Osteocyte (in vitro differentiated cells): ENCODE measurements around the gene STMND1. TPM values are rescaled to one million over a fixed set of nuclear protein-coding genes. Genes with fewer than 3 reads are reported as not detected.

Source experiments
- DNase-seq: peaks from one replicate; pipeline ENCODE4 v3.0.0; 2021; ENCODE audit warnings: mixed read lengths; ENCODE audit not compliant: unreplicated experiment; ENCODE audit errors: extremely low spot score
- H3K27ac Mint-ChIP-seq: one replicate; pipeline ENCODE4 v1.8.0; 2021; ENCODE audit warnings: mild to moderate bottlenecking, mixed read lengths; ENCODE audit not compliant: unreplicated experiment
- H3K27me3 Mint-ChIP-seq: one replicate; pipeline ENCODE4 v1.8.0; 2021; ENCODE audit warnings: mixed read lengths; ENCODE audit not compliant: unreplicated experiment
- H3K36me3 Mint-ChIP-seq: one replicate; pipeline ENCODE4 v1.8.0; 2021; ENCODE audit warnings: mixed read lengths; ENCODE audit not compliant: unreplicated experiment
- H3K4me1 Mint-ChIP-seq: one replicate; pipeline ENCODE4 v1.8.0; 2021; ENCODE audit warnings: mixed read lengths; ENCODE audit not compliant: unreplicated experiment
- H3K4me3 Mint-ChIP-seq: one replicate; pipeline ENCODE4 v1.8.0; 2021; ENCODE audit warnings: mild to moderate bottlenecking, moderate library complexity, mixed read lengths; ENCODE audit not compliant: unreplicated experiment
- H3K9me3 Mint-ChIP-seq: one replicate; pipeline ENCODE4 v1.8.0; 2021; ENCODE audit warnings: mixed read lengths; ENCODE audit not compliant: unreplicated experiment
- CTCF ChIP-seq: fragments of 200-600 bp; sonication (generic); IDR thresholded peaks from 2 replicates; pipeline ENCODE4 v1.5.0; 2021; ENCODE audit warnings: antibody characterized with exemption, mild to moderate bottlenecking, moderate library complexity
- total RNA-seq: library from RNA; stranded (reverse); gene quantifications from 2 replicates; pipeline ENCODE4 v1.2.1, GENCODE V29; 2021

STMND1 gene
- total RNA-seq, 1 donor from 2014 or later, result not detected

- H3K4me1 Mint-ChIP-seq, result peaks cover 19% of the 10 kb centered on the region
- no peaks in the 10 kb centered on the region for H3K36me3 Mint-ChIP-seq
- H3K27ac Mint-ChIP-seq, result no peak overlapping the region
- no peaks in the 10 kb centered on the region for H3K9me3 Mint-ChIP-seq
- H3K4me3 Mint-ChIP-seq, result no peak overlapping the region
- DNase-seq, result no peak
- H3K27me3 Mint-ChIP-seq, result peaks cover 25% of the 10 kb centered on the region
- TF ChIP-seq CTCF, result no peak
Observed at GRCh38 chr6:17098538-17098937, 3.3 kb upstream of the STMND1 start.

- no peak overlapping the region for H3K27ac Mint-ChIP-seq
- H3K27me3 Mint-ChIP-seq, result peaks cover 25% of the 10 kb centered on the region
- H3K4me1 Mint-ChIP-seq, result peaks cover 19% of the 10 kb centered on the region
- no peak overlapping the region for H3K4me3 Mint-ChIP-seq
- H3K9me3 Mint-ChIP-seq, result no peaks in the 10 kb centered on the region
- no peaks in the 10 kb centered on the region for H3K36me3 Mint-ChIP-seq
- no peak for TF ChIP-seq CTCF
- no peak for DNase-seq
Observed at GRCh38 chr6:17099401-17100059, 2.3 kb upstream of the STMND1 start.

DNA sequence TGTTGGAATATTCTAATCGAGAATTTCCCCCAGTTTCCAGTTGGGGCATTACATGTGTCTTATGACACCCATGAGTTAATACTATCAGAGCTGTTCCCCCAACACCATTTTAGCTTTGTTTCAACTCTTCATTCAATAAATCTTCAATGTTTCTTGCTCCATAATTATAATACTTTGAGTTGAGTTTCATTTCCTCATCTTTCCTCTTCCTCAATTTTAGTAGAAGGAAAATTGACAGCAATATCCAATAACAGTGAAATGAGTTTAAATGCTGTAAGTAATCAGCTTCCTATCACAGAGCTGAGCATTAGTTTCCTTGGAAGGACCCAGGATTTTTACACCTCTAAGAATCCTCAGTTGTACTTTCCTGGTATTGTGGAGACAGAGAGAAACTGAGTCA is 1.0 kb upstream of the STMND1 start:
- no peak for TF ChIP-seq CTCF
- Mint-ChIP-seq H3K27ac (no peak overlapping the region), H3K27me3 (peaks cover 25% of the 10 kb centered on the region), H3K36me3 (no peaks in the 10 kb centered on the region), H3K4me1 (peaks cover 17% of the 10 kb centered on the region), H3K4me3 (no peak overlapping the region), H3K9me3 (no peaks in the 10 kb centered on the region)
- DNase-seq, result no peak

GRCh38 chr6:17102258-17102870 is 514 bp downstream of the STMND1 start:
- peaks cover 27% of the 10 kb centered on the region for H3K27me3 Mint-ChIP-seq
- TF ChIP-seq CTCF, result no peak
- no peaks in the 10 kb centered on the region for H3K9me3 Mint-ChIP-seq
- H3K27ac Mint-ChIP-seq, result no peak overlapping the region
- no peak for DNase-seq
- peak overlapping the region; percentile 61 for H3K4me3 Mint-ChIP-seq
- no peaks in the 10 kb centered on the region for H3K36me3 Mint-ChIP-seq
- H3K4me1 Mint-ChIP-seq, result peaks cover 9% of the 10 kb centered on the region

- H3K27me3 Mint-ChIP-seq, result peaks cover 33% of the 10 kb centered on the region
- H3K4me3 Mint-ChIP-seq, result no peak overlapping the region
- TF ChIP-seq CTCF, result no peak
- H3K4me1 Mint-ChIP-seq, result peaks cover 9% of the 10 kb centered on the region
- H3K9me3 Mint-ChIP-seq, result no peaks in the 10 kb centered on the region
- H3K27ac Mint-ChIP-seq, result no peak overlapping the region
- DNase-seq, result no peak
- no peaks in the 10 kb centered on the region for H3K36me3 Mint-ChIP-seq
Observed at GRCh38 chr6:17103715-17104114, 1.9 kb downstream of the STMND1 start.
